ENCODE results near the gene TARS2. TPM values are rescaled to one million over a fixed set of nuclear protein-coding genes. Genes with fewer than 3 reads are reported as not detected.

The TARS2 gene
- total and polyA plus RNA-seq, 10 of the 15 experiments (the other 5 are each of a cell fraction or from before 2014, with no cell fraction given) = 11.0 to 51.8 (median 45.2) TPM

GRCh38 chr1:150534002-150534401 is 46.8 kb downstream of the TARS2 start:
- ChIA-PET POLR2A (interaction anchor here (0.5 to 0.7 kb wide), 2 partner anchors 59 to 879 kb away, joined by 3 to 6 read pairs; no protein-coding TSS in a partner anchor), CTCF (interaction anchor here (1.1 to 2.2 kb wide), 7 partner anchors 18 to 278 kb away, joined by 3 to 13 read pairs (median 4); no protein-coding TSS in a partner anchor), RAD21 (ENCODE audit: unreplicated experiment) (no interaction called here), SMC1A (ENCODE audit: uncharacterized antibody, unreplicated experiment) (interaction anchor here (0.7 to 5.9 kb wide), 3 partner anchors 18 to 278 kb away, joined by 3 to 26 read pairs (median 9); partner anchors contain the start of gene FALEC)
- H4K20me1 ChIP-seq (ENCODE audit: control insufficient read depth, insufficient read depth) = no peaks in the 10 kb centered on the region
- H3K4me1 ChIP-seq (ENCODE audit: control insufficient read depth, insufficient read depth, low read length) = no peaks in the 10 kb centered on the region; the same call in 1 of the 2 replicates
- BruUV-seq (replicated peaks) = no TSS peak
- no peaks in the 10 kb centered on the region for H3K79me2 ChIP-seq (ENCODE audit: control insufficient read depth, insufficient read depth, low read length)
- no peak for ATAC-seq
- no peaks in the 10 kb centered on the region for H3K36me3 ChIP-seq (ENCODE audit: control insufficient read depth in 2 of 2, insufficient read depth in 2 of 2, low read length in 1 of 2)
- H3K9me3 ChIP-seq (replicated peaks; ENCODE audit: control insufficient read depth, insufficient read depth, low read length) = no peaks in the 10 kb centered on the region
- FAIRE-seq = no peak
- H2AFZ ChIP-seq (ENCODE audit: control insufficient read depth, low read depth, low read length) = no peak overlapping the region
- 72% methylated on average over 6 of the region's 6 CpGs for WGBS (ENCODE audit: insufficient coverage, insufficient replicate concordance, low lambda C conversion rate, missing lambda C conversion rate)
- intact Hi-C loops (cut with micrococcal nuclease; ENCODE audit: unreplicated experiment) (loop anchor here (5.0 kb wide), 1 partner anchor 277 kb away; the partner anchor contains the start of gene CA14), in situ Hi-C loops (cut with MboI) (no loop called here)
- H3K27ac ChIP-seq (ENCODE audit: control insufficient read depth, insufficient read depth) = no peak overlapping the region
- H3K4me2 ChIP-seq (ENCODE audit: control insufficient read depth, insufficient read depth) = no peak overlapping the region
- DNase-seq (ENCODE audit: low read depth, low spot score) = no peak
- no peak overlapping the region for H3K4me3 ChIP-seq
- H3K27me3 ChIP-seq (replicated peaks in 1 of 2; ENCODE audit: control insufficient read depth in 2 of 2, insufficient read depth in 2 of 2, low read length in 1 of 2) = no peaks in the 10 kb centered on the region
- no peak overlapping the region for H3K9ac ChIP-seq (ENCODE audit: control insufficient read depth, insufficient read depth, low read length)
- TF ChIP-seq TBL1XR1 (IDR thresholded peaks at IDR 0.05; ENCODE audit: low read depth, low read length) (no peak), SRF (IDR thresholded peaks at IDR 0.05; ENCODE audit: low read depth in 2 of 2, low read length in 2 of 2) (no peak), SREBF2 (IDR thresholded peaks at IDR 0.05; ENCODE audit: low read length) (no peak), RAD21 (IDR thresholded peaks at IDR 0.05; ENCODE audit: insufficient read depth, low read depth, low read length) (no peak), SUZ12 (IDR thresholded peaks at IDR 0.05; ENCODE audit: unreplicated experiment) (no peak), HDAC2 (IDR thresholded peaks at IDR 0.05) (no peak), ZZZ3 (IDR thresholded peaks at IDR 0.05; ENCODE audit: control insufficient read depth, insufficient read length, low read depth) (no peak), STAT3 (IDR thresholded peaks at IDR 0.05; ENCODE audit: low read depth, low read length) (no peak), ZBTB4 (CRISPR knock-in tag; IDR thresholded peaks at IDR 0.05) (no peak)
- TF ChIP-seq, protein P1, sequence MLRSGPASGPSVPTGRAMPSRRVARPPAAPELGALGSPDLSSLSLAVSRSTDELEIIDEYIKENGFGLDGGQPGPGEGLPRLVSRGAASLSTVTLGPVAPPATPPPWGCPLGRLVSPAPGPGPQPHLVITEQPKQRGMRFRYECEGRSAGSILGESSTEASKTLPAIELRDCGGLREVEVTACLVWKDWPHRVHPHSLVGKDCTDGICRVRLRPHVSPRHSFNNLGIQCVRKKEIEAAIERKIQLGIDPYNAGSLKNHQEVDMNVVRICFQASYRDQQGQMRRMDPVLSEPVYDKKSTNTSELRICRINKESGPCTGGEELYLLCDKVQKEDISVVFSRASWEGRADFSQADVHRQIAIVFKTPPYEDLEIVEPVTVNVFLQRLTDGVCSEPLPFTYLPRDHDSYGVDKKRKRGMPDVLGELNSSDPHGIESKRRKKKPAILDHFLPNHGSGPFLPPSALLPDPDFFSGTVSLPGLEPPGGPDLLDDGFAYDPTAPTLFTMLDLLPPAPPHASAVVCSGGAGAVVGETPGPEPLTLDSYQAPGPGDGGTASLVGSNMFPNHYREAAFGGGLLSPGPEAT (IDR thresholded peaks at IDR 0.05; ENCODE audit: low read depth) = no peak
- TF ChIP-seq, protein P2, sequence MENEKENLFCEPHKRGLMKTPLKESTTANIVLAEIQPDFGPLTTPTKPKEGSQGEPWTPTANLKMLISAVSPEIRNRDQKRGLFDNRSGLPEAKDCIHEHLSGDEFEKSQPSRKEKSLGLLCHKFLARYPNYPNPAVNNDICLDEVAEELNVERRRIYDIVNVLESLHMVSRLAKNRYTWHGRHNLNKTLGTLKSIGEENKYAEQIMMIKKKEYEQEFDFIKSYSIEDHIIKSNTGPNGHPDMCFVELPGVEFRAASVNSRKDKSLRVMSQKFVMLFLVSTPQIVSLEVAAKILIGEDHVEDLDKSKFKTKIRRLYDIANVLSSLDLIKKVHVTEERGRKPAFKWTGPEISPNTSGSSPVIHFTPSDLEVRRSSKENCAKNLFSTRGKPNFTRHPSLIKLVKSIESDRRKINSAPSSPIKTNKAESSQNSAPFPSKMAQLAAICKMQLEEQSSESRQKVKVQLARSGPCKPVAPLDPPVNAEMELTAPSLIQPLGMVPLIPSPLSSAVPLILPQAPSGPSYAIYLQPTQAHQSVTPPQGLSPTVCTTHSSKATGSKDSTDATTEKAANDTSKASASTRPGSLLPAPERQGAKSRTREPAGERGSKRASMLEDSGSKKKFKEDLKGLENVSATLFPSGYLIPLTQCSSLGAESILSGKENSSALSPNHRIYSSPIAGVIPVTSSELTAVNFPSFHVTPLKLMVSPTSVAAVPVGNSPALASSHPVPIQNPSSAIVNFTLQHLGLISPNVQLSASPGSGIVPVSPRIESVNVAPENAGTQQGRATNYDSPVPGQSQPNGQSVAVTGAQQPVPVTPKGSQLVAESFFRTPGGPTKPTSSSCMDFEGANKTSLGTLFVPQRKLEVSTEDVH (IDR thresholded peaks at IDR 0.05; ENCODE audit: low read depth, partially characterized antibody) = no peak
- TF ChIP-seq, protein P3, sequence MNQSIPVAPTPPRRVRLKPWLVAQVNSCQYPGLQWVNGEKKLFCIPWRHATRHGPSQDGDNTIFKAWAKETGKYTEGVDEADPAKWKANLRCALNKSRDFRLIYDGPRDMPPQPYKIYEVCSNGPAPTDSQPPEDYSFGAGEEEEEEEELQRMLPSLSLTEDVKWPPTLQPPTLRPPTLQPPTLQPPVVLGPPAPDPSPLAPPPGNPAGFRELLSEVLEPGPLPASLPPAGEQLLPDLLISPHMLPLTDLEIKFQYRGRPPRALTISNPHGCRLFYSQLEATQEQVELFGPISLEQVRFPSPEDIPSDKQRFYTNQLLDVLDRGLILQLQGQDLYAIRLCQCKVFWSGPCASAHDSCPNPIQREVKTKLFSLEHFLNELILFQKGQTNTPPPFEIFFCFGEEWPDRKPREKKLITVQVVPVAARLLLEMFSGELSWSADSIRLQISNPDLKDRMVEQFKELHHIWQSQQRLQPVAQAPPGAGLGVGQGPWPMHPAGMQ (IDR thresholded peaks at IDR 0.05; ENCODE audit: borderline replicate concordance) = no peak

Data from GM12878 (cell line).